Measurements from ENCODE around the gene PARD3B. TPM values are rescaled to one million over a fixed set of nuclear protein-coding genes. Genes with fewer than 3 reads are reported as not detected.

PARD3B gene
- total and polyA plus RNA-seq, 2 of the 4 experiments (the other 2 are of a cell fraction) = 3.3 to 15.6 TPM

- Histone ChIP-seq H4K5ac (ENCODE audit: low read depth, low read length) (no peak overlapping the region), H3K14ac (replicated peaks; ENCODE audit: low read depth, low read length) (no peak overlapping the region), H2BK20ac (ENCODE audit: low read depth, low read length) (no peak overlapping the region), H2AK5ac (ENCODE audit: low read depth, low read length) (no peak overlapping the region), H3K36me3 (ENCODE audit: control insufficient read depth, insufficient read depth, low read length) (no peaks in the 10 kb centered on the region), H2AFZ (replicated peaks; ENCODE audit: low read length, poor library complexity) (no peak overlapping the region), H3K18ac (ENCODE audit: low read depth, low read length) (no peak overlapping the region), H4K20me1 (ENCODE audit: insufficient read depth, low read length) (no peaks in the 10 kb centered on the region), H3K9me1 (ENCODE audit: insufficient read depth, low read length) (0 out of 2 replicates have a peak, but pooled peaks cover 9% of the 10 kb centered on the region), H3K23ac (ENCODE audit: low read depth, low read length) (no peak overlapping the region), H3K79me1 (ENCODE audit: low read depth in 1 of 2, low read length in 2 of 2) (no peaks in the 10 kb centered on the region), H3K9ac (ENCODE audit: low read depth, low read length) (no peak overlapping the region), H2BK120ac (ENCODE audit: low read depth, low read length) (no peak overlapping the region), H3K4ac (ENCODE audit: low read depth, low read length) (no peak overlapping the region), H2BK5ac (ENCODE audit: low read depth, low read length, poor library complexity, severe bottlenecking) (no peak overlapping the region), H4K91ac (ENCODE audit: insufficient read depth, low read depth, low read length) (no peak overlapping the region), H3K9me3 (ENCODE audit: control insufficient read depth, insufficient read depth, low read length) (no peaks in the 10 kb centered on the region), H3K4me1 (ENCODE audit: control insufficient read depth, insufficient read depth, low read length) (peaks cover 3% of the 10 kb centered on the region; the same call in 1 of the 2 replicates), H2BK15ac (ENCODE audit: low read depth, low read length) (no peak overlapping the region), H2AK9ac (replicated peaks; ENCODE audit: low read depth, low read length, poor library complexity) (no peak overlapping the region), H3K27ac (ENCODE audit: insufficient read depth, low read length) (no peak overlapping the region), H3K27me3 (ENCODE audit: control insufficient read depth, insufficient read depth, low read length) (no peaks in the 10 kb centered on the region), H3K56ac (ENCODE audit: extremely low read depth, insufficient read depth, low read length) (no peak overlapping the region), H4K8ac (ENCODE audit: low read depth in 2 of 2, low read length in 2 of 2) (no peak overlapping the region), H3K4me3 (ENCODE audit: insufficient read depth, low read depth, low read length) (no peak overlapping the region), H3K4me2 (ENCODE audit: low read depth, low read length) (no peak overlapping the region)
- POLR2A ChIA-PET (ENCODE audit: unreplicated experiment) = no interaction called here
- 81% methylated on average over 4 of the region's 5 CpGs; no CpG with 5 or more reads in 1 of the 2 experiments for WGBS, 2 experiments (ENCODE audit: extremely low coverage in 2 of 2, insufficient read length in 1 of 2)
- intact Hi-C loops (cut with micrococcal nuclease) (no loop called here), in situ Hi-C loops (cut with MboI; ENCODE audit: low sequenced_read_pairs) (no loop called here), dilution Hi-C loops (cut with HindIII; ENCODE audit: low sequenced_read_pairs, unreplicated experiment) (no loop called here)
- ATAC-seq (ENCODE audit: low read depth) = no peak
- CTCF ChIA-PET = no interaction called here
- no peak for TF ChIP-seq CTCF (conservative IDR thresholded peaks at IDR 0.05; ENCODE audit: low read depth, low read length)
- TF ChIP-seq RAD21 (IDR thresholded peaks at IDR 0.05; ENCODE audit: low read length) = no peak
- no peak for TF ChIP-seq CHD1 (IDR thresholded peaks at IDR 0.05; ENCODE audit: low read depth, low read length)
- TF ChIP-seq ELK1 (IDR thresholded peaks at IDR 0.05; ENCODE audit: borderline replicate concordance, low read depth, low read length) = no peak
- TF ChIP-seq NFE2L2 (IDR thresholded peaks at IDR 0.05; ENCODE audit: low read depth, low read length) = no peak
- TF ChIP-seq MAFK (IDR thresholded peaks at IDR 0.05; ENCODE audit: low read depth, low read length) = no peak
- TF ChIP-seq BHLHE40 (IDR thresholded peaks at IDR 0.05; ENCODE audit: low read depth, low read length) = no peak
- no peak for TF ChIP-seq FOS (IDR thresholded peaks at IDR 0.05; ENCODE audit: low read depth, low read length)
- no peak for TF ChIP-seq MXI1 (IDR thresholded peaks at IDR 0.05; ENCODE audit: borderline replicate concordance, low read depth, low read length)
- TF ChIP-seq POLR2A (IDR thresholded peaks at IDR 0.05; ENCODE audit: low read depth, low read length) = no peak
- no peak for TF ChIP-seq CEBPB (IDR thresholded peaks at IDR 0.05; ENCODE audit: low read depth, low read length)
- no peak for DNase-seq
- BruUV-seq (replicated peaks) = no TSS peak
Observed at GRCh38 chr2:205571360-205571959, 1026.2 kb downstream of the PARD3B start.
